Nucleus accumbens (tissue), 56 donors: ENCODE measurements around the gene DYNC2H1.
"Not testable (repeated sequence)": the region's sequence is repeated elsewhere in the genome, so short reads cannot be mapped to it uniquely, and the experiment has no call there.

Experiments
- DNase-seq, 56 donors: peaks; one replicate each; lab custom pipeline; 2025; lab: John Stamatoyannopoulos, UW

Gene DYNC2H1

GRCh38 chr11:103354656-103355055 lies 245.4 kb downstream of the DYNC2H1 start:
- no peak for DNase-seq

- no peak for DNase-seq
Observed at GRCh38 chr11:103358251-103358650, 249.0 kb downstream of the DYNC2H1 start.

DNA sequence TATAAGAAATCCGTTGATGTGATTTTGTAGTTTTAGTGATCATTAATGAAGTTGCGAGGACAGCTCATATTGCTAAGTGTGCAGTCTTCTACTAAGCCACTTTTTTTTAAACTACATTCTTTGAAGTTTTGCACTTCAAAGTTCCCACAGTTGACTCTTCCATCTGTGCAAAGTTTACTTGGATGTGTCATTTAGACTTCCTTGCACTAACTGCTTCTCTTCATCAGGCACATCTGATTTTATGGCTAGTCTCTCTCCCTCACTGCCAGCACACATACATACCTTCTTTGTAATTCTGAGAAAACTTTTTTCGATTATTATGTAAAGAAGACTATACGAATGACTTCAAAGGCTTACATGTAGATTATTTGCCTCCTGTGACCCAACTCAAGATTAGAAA lies 250.0 kb downstream of the DYNC2H1 start:
- no peak for DNase-seq

- no peak for DNase-seq
Observed at GRCh38 chr11:103364687-103365086, 255.5 kb downstream of the DYNC2H1 start.

DNA sequence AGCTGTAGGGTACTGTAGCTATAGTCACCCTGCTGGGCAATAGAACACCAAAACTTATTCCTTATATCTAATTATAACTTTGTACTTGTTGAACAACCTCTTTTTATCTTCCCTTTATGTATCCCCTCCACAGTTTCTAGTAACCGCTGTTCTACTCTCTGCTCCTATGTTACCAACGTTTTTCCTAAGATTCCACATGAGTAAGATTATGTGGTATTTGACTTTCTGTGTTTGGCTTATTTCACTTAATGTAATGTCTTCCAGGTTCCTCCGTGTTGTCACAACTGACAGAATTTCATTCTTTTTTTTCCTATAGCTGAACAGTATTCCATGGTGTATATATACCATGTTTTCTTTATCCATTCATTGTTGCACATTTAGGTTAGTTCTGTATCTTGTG lies 258.4 kb downstream of the DYNC2H1 start:
- no peak for DNase-seq

GRCh38 chr11:103368145-103368544 lies 258.9 kb downstream of the DYNC2H1 start:
- DNase-seq = no peak

- DNase-seq = no peak
Observed at GRCh38 chr11:103370076-103370475, 260.9 kb downstream of the DYNC2H1 start.

GRCh38 chr11:103372906-103373305 lies 263.7 kb downstream of the DYNC2H1 start:
- DNase-seq = no peak

DNA sequence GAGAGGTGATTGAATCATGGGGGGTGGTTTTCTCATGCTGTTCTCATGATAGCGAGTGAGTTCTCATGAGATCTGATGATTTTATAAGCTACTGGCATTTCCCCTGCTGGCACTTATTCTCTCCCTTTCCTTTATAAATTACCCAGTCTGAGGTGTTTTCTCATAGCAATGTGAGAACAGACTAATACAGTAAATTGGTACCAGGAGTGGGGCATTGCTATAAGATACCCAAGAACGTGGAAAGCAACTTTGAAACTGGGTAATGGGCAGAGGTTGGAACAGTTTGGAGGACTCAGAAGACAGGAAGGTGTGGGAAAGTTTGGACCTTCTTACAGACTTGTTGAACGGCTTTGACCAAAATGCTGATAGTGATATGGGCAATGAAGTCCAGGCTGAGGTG lies 265.0 kb downstream of the DYNC2H1 start:
- DNase-seq = not testable (repeated sequence)

- no peak for DNase-seq
Observed at GRCh38 chr11:103378931-103379330, 269.7 kb downstream of the DYNC2H1 start.

DNA sequence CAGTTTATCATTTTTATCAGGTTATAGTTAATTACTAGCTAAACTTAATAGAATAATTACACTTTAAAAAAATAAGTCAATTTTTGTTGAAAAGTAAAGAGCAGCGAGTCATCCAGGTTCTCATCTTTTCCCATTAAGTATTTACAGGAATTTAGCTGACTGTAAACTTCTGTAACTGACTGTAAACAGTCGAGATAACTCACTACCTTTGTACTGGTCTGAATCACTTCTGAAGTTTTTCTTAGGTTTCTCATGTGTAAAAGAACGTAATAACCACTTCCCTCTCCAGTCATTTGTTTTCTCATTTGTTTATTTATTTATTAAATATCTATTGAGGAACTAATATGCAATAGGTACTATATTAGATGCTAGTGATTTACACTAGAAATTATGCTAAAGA lies 270.8 kb downstream of the DYNC2H1 start:
- DNase-seq = no peak

DNA sequence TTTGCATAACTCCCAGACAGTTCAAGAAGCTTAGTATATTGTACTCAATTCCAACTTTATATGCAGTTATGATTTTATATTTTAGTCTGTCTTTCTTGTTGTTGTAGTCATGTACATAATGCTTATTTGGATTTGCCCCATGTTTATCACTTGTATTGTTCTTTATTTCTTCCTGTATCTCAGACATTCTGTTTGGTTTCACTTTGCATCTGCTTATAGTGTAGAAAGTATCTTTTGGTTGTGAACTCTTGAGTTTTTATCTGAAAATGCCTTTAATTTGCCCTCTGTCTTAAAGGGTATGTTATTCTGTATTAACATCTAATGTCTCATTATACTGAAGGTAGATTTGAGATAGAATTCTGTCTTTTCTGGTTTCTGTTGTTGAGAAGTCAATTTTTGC lies 275.4 kb downstream of the DYNC2H1 start:
- no peak for DNase-seq

DNA sequence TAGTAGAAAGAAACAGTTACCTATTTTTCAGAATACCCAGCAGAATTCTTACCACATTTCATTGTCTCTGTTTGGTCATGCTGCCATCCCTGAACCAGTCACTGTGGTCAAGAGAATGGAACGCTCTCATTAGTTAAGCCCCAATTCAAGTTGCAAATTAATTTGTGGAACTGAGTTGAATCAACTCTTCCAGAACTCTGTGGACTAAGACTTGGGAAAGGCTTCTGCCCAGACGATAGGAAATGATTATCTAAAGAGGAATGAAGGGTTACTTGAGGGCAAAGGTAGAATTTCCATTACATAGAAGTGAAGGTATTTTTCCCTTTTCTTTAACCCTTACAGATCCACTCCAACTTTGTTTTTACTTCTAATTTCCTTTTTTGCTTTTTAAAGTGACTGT lies 286.4 kb downstream of the DYNC2H1 start:
- DNase-seq = no peak

- no peak for DNase-seq
Observed at GRCh38 chr11:103396237-103396636, 287.0 kb downstream of the DYNC2H1 start.

GRCh38 chr11:103397369-103397768 lies 288.1 kb downstream of the DYNC2H1 start:
- no peak for DNase-seq

DNA sequence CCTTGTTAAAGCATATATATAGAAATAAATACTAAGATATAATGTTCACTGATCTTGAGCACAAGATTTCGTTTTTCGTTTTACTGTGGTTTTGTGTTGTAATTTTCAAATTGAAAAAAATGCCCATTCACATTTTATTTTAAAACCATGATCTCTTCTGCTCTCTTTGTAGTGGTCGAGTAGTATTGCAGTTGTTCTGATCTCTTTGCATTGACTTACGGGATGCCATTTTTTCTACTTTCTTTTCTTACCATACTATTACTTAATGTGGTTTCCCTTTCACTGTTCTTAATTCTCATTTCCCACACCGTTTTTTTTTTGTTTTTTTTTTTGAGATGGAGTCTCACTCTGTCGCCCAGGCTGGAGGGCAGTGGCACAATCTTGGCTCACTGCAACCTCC lies 289.6 kb downstream of the DYNC2H1 start:
- no peak for DNase-seq

- DNase-seq = no peak
Observed at GRCh38 chr11:103406357-103406756, 297.1 kb downstream of the DYNC2H1 start.

DNA sequence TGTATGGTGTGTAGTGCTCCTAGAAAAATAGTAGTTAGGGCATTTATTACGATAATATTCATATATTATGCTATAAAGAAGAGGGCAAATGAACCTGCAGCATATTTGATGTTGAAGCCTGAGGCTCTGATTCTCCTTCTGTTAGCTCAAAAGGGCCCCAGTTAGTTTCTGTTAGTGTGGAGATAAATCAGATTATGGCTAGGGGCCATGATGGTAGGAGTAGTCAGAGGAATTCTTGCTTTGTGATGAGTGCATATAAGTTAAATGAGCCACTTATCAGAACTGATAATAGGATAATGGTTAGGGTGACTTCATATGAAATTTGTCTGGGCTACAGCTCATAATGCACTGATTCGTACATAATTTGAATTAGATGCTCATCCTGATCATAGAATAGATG lies 298.4 kb downstream of the DYNC2H1 start:
- no peak for DNase-seq

DNA sequence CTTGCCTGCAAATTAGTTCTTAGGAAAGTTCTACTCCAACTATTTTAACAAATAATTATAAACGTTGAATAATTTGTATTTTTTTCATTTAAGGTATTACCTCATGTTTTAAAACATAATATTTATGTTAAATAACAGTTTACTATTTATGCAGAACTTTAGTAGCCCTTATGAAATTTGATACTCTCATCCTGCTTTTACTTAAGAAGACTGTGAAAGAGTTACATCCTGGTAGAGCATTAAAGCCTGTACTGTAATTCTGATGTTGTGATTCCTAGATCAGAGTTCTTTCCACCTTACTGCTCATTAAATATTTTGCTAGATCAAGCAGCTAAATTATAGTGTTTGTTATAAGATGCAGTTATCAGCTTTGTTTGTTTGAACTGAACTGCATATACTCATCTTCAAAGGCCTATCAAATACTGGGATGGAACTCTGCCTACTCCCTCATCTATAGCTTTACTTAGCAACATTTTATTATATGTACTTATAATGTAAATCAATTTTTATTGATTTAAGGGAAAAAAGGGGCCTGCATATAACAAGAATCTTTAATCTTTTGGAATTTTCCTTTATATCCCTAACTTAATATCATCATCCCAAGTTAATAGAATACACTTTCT lies 304.2 kb downstream of the DYNC2H1 start:
- DNase-seq = no peak

- DNase-seq = no peak
Observed at GRCh38 chr11:103418014-103418413, 308.8 kb downstream of the DYNC2H1 start.

DNA sequence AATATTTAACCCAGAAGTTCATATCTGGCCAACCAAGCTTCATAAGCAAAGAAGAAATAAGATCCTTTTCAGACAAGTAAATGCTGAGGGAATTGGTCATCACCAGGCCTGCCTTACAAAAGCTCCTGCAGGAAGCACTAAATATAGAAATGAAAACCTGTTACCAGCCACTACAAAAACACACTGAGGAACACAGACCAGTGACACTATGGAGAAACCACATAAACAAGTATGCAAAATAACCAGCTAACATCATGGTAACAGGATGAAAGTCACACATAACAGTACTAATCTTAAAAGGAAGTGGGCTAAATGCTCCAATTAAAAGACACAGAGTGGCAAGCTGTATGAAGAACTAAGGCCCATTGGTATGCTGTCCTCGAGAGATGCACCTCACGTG lies 311.4 kb downstream of the DYNC2H1 start:
- DNase-seq = no peak

DNA sequence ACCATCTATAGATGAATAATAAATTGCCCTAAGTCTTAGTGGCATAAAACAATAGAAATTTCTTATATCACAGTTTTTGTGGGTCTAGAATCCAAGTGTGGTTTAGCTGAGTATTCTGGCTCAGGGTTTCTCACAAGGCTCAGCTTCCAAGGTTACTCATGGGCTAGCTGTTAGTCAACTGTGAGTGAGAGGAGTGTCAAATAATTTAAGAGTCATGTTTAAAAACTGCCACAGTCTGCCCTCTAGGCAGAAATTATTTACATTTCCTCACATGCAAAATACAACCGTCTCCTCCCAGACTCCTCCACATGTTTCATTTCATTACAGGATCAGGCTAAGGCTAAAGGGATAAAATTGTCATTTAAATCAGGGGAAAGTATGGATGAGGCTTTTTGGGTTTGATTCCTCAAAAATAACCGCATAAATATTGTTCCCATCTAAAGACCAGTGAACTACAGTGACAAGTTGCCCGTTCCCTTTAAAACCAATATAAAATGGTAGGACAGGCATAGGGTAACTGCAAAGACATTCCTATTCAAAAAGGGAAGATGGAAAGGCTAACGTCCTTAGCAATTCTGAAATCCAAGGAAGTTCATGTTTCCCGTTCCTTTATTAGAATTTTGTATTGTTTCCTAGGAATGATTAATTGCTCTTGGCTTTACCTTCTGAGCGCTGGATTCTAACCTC lies 324.3 kb downstream of the DYNC2H1 start:
- DNase-seq = no peak

DNA sequence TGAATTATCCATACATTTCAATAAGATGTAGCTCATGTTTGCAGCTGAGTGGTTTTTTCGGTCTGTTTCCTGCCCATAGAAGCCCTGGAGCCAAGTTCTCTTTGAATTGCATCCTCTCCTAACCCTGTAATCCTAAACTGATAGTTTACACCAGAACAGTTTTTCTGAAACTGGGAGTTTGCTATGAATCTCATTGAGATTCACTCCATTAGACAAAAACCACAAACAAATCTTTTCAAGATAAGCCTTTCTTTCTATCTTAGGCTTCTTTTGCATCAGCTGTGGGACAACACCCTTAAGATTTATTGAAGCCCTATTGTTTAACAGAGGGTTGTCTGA lies 324.8 kb downstream of the DYNC2H1 start:
- DNase-seq = no peak
